ENCODE results near the gene SIPA1L2. TPM values are rescaled to one million over a fixed set of nuclear protein-coding genes. Genes with fewer than 3 reads are reported as not detected.

SIPA1L2 gene
- total RNA-seq, 4 donors from 2014 or later: 38.0 to 72.4 (median 44.6) TPM

GRCh38 chr1:232596666-232597303 is 33.1 kb downstream of the SIPA1L2 start:
- Histone ChIP-seq H3K36me3 (no peaks in the 10 kb centered on the region), H3K9me3 (no peaks in the 10 kb centered on the region), H3K27me3 (no peaks in the 10 kb centered on the region), H3K27ac (no peak overlapping the region), H3K4me3 (no peak overlapping the region), H3K4me1 (no peaks in the 10 kb centered on the region)
- TF ChIP-seq POLR2A (IDR thresholded peaks at IDR 0.05) (no peak), CTCF (IDR thresholded peaks at IDR 0.05) (no peak)
- DNase-seq: no peak

GRCh38 chr1:232594768-232595698 is 34.9 kb downstream of the SIPA1L2 start:
- Histone ChIP-seq H3K36me3 (no peaks in the 10 kb centered on the region), H3K9me3 (no peaks in the 10 kb centered on the region), H3K4me3 (no peak overlapping the region), H3K27me3 (no peaks in the 10 kb centered on the region), H3K4me1 (peaks cover 0 to 4% (median 0%) of the 10 kb centered on the region in 4 donors), H3K27ac (no peak overlapping the region)
- no peak for TF ChIP-seq POLR2A (IDR thresholded peaks at IDR 0.05)
- TF ChIP-seq CTCF (IDR thresholded peaks at IDR 0.05): no peak
- no peak for DNase-seq

GRCh38 chr1:232593717-232594502 is 36.0 kb downstream of the SIPA1L2 start:
- Histone ChIP-seq H3K4me1 (peaks cover 0 to 12% (median 0%) of the 10 kb centered on the region in 4 donors), H3K27me3 (no peaks in the 10 kb centered on the region), H3K4me3 (no peak overlapping the region), H3K27ac (no peak overlapping the region), H3K9me3 (no peaks in the 10 kb centered on the region), H3K36me3 (no peaks in the 10 kb centered on the region)
- no peak for DNase-seq
- no peak for TF ChIP-seq POLR2A (IDR thresholded peaks at IDR 0.05)

- Histone ChIP-seq H3K4me1 (peaks cover 0 to 12% (median 0%) of the 10 kb centered on the region in 4 donors), H3K4me3 (no peak overlapping the region), H3K27me3 (no peaks in the 10 kb centered on the region), H3K36me3 (no peaks in the 10 kb centered on the region), H3K27ac (peak overlapping the region in 2 of 4 donors; percentile 23 to 25), H3K9me3 (no peaks in the 10 kb centered on the region)
- no peak for DNase-seq
- TF ChIP-seq CTCF (IDR thresholded peaks at IDR 0.05) (no peak), POLR2A (IDR thresholded peaks at IDR 0.05) (no peak)
Measured at GRCh38 chr1:232591344-232591743, 38.6 kb downstream of the SIPA1L2 start.

- peaks cover 0 to 12% (median 0%) of the 10 kb centered on the region in 4 donors for H3K4me1 ChIP-seq
- H3K27me3 ChIP-seq: no peaks in the 10 kb centered on the region
- H3K27ac ChIP-seq: peak overlapping the region in 2 of 4 donors; percentile 23 to 27
- H3K4me3 ChIP-seq: no peak overlapping the region
- DNase-seq: no peak
- TF ChIP-seq POLR2A (IDR thresholded peaks at IDR 0.05) (no peak), CTCF (IDR thresholded peaks at IDR 0.05) (no peak)
- H3K9me3 ChIP-seq: no peaks in the 10 kb centered on the region
- H3K36me3 ChIP-seq: no peaks in the 10 kb centered on the region
Measured at GRCh38 chr1:232590744-232591082, 39.2 kb downstream of the SIPA1L2 start.

Measured in Peyer's patch (tissue), 4 donors.